Peyer's patch (tissue), 4 donors: ENCODE data around the gene RAD52.

ENCODE experiments used
- POLR2A ChIP-seq, 2 donors: fragments of 450-650 bp; IDR thresholded peaks; one replicate each; pipeline ENCODE4 v1.5.1; 2017; ENCODE audit warnings: antibody characterized with exemption in 2 of 2, mild to moderate bottlenecking in 2 of 2, moderate library complexity in 2 of 2
- TF ChIP-seq, protein P1 (sequence below), 6 experiments: fragments of 450-650 bp in 4 of 6; fragments of 200-600 bp in 2 of 6; sonication (generic) in 1 of 6; IDR thresholded peaks; one replicate each; pipeline ENCODE4 v1.5.1; 2017 to 2019; ENCODE audit warnings: antibody characterized with exemption in 6 of 6, mild to moderate bottlenecking in 3 of 6, moderate library complexity in 1 of 6

DNA sequence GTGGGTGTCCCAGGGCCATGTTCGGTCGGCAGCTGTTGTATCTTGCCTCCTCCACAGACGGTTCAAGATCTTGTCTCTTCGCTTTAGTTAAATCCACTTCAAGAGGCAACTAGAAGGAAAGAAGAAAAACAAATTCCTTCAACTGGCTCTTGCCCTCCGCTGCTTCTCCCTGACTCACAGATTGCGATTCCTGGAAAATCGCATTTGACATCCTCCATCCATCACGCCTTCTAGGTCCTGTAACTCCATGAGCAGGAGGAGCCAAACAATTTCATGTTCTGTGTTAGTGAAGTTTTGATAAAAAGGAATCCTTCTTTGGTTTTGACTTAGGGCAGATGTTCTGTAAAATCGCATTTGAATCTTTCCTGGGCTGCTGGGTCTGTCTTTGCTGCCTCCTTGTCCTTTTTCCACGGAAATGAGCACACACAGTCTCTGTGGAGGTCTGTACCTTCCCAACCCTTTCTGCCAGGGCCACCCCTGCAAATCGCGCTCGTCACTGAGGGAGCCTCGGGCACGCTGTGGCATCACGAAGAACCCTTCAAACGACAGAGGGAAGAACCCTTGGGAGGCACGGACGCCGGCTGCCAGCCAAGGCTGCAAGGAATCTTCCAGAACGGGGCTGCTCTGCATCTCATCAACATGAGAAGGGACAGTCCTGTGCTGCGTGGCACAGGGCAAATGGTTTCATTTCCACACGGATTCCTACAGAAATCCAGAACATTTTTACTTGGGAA lies 32.6 kb downstream of the RAD52 start:
- TF ChIP-seq, protein P1, sequence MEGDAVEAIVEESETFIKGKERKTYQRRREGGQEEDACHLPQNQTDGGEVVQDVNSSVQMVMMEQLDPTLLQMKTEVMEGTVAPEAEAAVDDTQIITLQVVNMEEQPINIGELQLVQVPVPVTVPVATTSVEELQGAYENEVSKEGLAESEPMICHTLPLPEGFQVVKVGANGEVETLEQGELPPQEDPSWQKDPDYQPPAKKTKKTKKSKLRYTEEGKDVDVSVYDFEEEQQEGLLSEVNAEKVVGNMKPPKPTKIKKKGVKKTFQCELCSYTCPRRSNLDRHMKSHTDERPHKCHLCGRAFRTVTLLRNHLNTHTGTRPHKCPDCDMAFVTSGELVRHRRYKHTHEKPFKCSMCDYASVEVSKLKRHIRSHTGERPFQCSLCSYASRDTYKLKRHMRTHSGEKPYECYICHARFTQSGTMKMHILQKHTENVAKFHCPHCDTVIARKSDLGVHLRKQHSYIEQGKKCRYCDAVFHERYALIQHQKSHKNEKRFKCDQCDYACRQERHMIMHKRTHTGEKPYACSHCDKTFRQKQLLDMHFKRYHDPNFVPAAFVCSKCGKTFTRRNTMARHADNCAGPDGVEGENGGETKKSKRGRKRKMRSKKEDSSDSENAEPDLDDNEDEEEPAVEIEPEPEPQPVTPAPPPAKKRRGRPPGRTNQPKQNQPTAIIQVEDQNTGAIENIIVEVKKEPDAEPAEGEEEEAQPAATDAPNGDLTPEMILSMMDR (IDR thresholded peaks at IDR 0.05): no peak
- TF ChIP-seq POLR2A (IDR thresholded peaks at IDR 0.05): no peak
